T-helper 1 cell treated with Interleukin-12 subunit alpha and Interleukin-12 subunit beta and Interleukin-4 antibody, amounts not matched to agents 30 μg/mL and 1 μg/mL, for 36 hours (primary cell): ENCODE results near the gene PITPNC1.
A peak's percentile ranks its signal among the peaks of the same experiment; 100 is the strongest.
"Not testable (repeated sequence)": the region's sequence is repeated elsewhere in the genome, so short reads cannot be mapped to it uniquely, and the experiment has no call there.

Source experiments
- H3K27ac Mint-ChIP-seq: one replicate; pipeline ENCODE4 v1.8.0; 2021; ENCODE audit warnings: mild to moderate bottlenecking, mixed read lengths
- H3K27me3 Mint-ChIP-seq: one replicate; pipeline ENCODE4 v1.8.0; 2021; ENCODE audit warnings: low read depth, mixed read lengths
- H3K36me3 Mint-ChIP-seq: one replicate; pipeline ENCODE4 v1.8.0; 2021; ENCODE audit warnings: low read depth, mixed read lengths
- H3K4me1 Mint-ChIP-seq: one replicate; pipeline ENCODE4 v1.8.0; 2021; ENCODE audit warnings: low read depth, mixed read lengths
- H3K4me3 Mint-ChIP-seq: one replicate; pipeline ENCODE4 v1.8.0; 2021; ENCODE audit warnings: mild to moderate bottlenecking, moderate library complexity, mixed read lengths
- H3K9me3 Mint-ChIP-seq: one replicate; pipeline ENCODE4 v1.8.0; 2021; ENCODE audit warnings: mixed read lengths

Gene PITPNC1

DNA sequence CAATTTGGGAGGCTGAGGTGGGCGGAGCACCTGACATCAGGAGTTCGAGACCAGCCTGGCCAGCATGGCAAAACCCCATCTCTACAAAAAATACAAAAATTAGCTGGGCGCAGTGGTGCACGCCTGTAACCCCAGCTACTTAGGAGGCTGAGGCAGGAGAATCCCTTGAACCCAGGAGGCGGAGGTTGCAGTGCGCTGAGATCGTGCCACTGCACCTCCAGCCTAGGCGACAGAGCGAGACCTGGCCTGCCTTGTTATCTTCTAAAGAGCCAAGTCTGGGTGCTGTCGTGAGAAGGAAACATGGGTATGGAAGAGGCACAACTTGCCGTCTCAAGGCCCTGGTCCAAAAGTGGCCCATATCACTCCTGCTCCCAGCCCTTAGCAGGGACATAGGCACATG lies 103.9 kb downstream of the PITPNC1 start:
- H3K36me3 Mint-ChIP-seq, H3K27me3 Mint-ChIP-seq, H3K4me3 Mint-ChIP-seq, H3K9me3 Mint-ChIP-seq, H3K27ac Mint-ChIP-seq: not testable (repeated sequence)
- peaks cover 24% of the 10 kb centered on the region for H3K4me1 Mint-ChIP-seq

DNA sequence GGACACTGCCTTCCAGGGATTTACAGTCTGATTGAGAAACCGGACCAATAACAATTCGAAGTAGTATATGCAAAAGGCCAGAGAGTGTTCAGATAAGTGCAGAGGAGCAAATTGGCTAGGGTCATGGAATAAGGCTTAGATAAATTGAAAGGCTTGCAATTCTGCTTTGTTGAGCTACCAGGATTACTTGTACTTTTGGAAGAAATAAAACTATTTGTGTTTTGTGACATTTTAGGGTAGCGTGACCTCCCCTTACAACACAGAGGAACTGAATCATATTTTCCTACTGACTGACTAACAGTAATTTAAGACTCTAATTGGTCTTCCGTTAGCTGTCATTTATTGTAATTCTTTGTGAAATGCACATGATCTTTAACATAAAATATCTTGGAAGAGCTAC lies 104.7 kb downstream of the PITPNC1 start:
- peaks cover 28% of the 10 kb centered on the region for H3K4me1 Mint-ChIP-seq
- peak overlapping the region; percentile 6 for H3K27ac Mint-ChIP-seq
- H3K9me3 Mint-ChIP-seq: no peaks in the 10 kb centered on the region
- H3K27me3 Mint-ChIP-seq: no peaks in the 10 kb centered on the region
- H3K36me3 Mint-ChIP-seq: no peaks in the 10 kb centered on the region
- H3K4me3 Mint-ChIP-seq: no peak overlapping the region

DNA sequence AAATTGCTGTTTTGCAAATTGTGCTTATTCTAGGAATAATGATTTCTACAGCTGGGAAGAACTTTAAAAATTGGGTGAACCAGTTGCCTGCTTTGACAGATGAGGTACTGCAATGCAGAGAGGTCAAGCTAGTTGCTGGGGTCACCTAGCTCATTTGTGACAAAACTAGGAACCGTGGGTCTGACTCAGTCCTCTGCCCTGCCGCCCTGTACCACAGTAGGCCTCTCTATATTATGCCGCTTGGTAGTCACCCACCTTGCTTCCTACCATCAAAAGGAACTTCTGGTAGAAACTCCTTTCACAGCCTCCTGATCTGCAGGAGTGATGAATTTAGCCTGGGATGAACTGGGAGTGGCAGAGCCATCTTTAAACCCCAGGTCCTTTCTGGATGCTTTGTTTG lies 105.7 kb downstream of the PITPNC1 start:
- H3K27me3 Mint-ChIP-seq: no peaks in the 10 kb centered on the region
- peaks cover 28% of the 10 kb centered on the region for H3K4me1 Mint-ChIP-seq
- H3K36me3 Mint-ChIP-seq: no peaks in the 10 kb centered on the region
- no peak overlapping the region for H3K27ac Mint-ChIP-seq
- no peak overlapping the region for H3K4me3 Mint-ChIP-seq
- no peaks in the 10 kb centered on the region for H3K9me3 Mint-ChIP-seq

DNA sequence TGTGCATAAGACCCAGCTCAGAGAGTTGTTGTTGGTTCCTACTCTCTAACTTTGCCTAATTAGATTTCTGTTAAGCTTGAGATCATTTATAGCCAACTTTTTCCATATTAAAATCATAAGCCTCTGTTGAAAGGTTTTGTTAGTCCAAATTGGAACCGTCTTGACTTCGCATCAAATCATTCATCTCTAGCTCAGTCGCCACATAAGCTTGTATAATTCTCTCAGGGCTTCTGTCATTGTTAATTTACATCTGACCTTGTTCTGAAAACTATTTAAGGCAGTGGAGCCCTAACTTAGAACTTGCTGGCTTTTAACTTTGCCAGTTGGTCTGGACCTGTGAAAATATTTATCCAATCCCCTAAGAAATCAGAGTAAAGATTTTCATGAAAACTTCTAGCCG lies 107.2 kb downstream of the PITPNC1 start:
- H3K9me3 Mint-ChIP-seq: peaks cover 1% of the 10 kb centered on the region
- H3K36me3 Mint-ChIP-seq: peaks cover under 1% of the 10 kb centered on the region
- no peaks in the 10 kb centered on the region for H3K27me3 Mint-ChIP-seq
- peaks cover 17% of the 10 kb centered on the region for H3K4me1 Mint-ChIP-seq
- no peak overlapping the region for H3K4me3 Mint-ChIP-seq
- no peak overlapping the region for H3K27ac Mint-ChIP-seq

DNA sequence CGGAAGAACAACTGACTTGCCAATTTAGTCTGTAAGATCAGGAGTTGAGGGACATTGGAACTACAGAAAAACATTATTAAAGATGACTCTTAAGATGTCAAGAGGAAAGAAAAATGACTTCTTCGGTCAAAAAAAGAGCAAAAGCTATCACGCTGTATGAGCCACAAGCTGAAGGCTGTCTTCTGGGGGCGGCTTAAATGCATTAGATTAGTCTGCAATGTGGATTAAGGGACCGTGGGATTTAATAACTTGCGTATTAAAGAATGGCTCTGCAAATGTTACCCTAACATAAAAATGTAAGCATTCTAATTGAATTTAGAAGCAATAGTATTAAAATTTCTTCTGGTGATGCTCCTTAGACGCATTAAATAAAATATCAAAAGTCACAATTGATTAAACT lies 108.6 kb downstream of the PITPNC1 start:
- peaks cover 17% of the 10 kb centered on the region for H3K4me1 Mint-ChIP-seq
- H3K27me3 Mint-ChIP-seq: no peaks in the 10 kb centered on the region
- no peak overlapping the region for H3K27ac Mint-ChIP-seq

DNA sequence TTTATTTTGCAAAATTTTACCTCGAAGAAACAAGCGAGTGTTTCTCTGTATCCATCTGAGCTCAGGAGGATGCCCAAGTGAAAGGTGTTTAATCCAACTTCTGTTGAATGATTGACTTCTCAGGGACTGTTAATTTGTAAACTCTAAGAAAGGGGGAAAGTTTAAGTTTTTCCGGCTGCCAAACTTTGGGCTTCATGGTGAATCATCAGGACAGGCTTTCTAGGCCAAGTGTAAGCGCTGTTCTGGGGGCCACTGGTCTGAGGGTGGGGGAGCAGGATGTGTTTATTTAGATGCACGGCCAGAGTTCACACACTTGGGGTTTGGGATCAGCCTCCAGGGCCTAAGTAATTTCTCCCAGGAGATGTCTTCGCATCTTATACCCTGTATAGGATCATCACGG lies 110.4 kb downstream of the PITPNC1 start:
- Mint-ChIP-seq H3K27ac (no peak overlapping the region), H3K4me3 (no peak overlapping the region), H3K36me3 (peaks cover 4% of the 10 kb centered on the region), H3K4me1 (peaks cover 13% of the 10 kb centered on the region), H3K9me3 (peaks cover 3% of the 10 kb centered on the region), H3K27me3 (no peaks in the 10 kb centered on the region)

More for the DNA sequence above, 108.6 kb downstream of the PITPNC1 start:
- Mint-ChIP-seq H3K4me3 (no peak overlapping the region), H3K9me3 (peaks cover 3% of the 10 kb centered on the region), H3K36me3 (peaks cover 4% of the 10 kb centered on the region)

DNA sequence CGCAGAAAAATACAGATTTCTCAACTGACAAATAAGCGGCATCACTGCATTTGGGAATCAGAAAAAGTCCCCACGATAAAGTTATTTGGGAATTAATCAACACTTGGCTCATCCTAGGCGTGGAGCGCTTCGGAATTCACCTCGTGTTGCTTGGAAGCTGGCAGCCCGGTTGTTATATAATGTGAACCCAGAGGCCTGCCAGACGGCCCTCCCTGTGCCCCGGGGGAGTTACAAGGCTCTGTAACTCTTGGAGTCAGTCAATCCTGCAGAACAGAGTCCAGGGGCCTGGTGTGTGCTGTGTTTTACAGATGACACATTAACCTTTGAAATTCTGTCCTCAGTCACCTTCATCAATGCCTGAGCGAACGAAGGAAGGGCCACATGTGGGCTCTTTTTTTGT lies 111.1 kb downstream of the PITPNC1 start:
- H3K27ac Mint-ChIP-seq: no peak overlapping the region
- peaks cover 14% of the 10 kb centered on the region for H3K4me1 Mint-ChIP-seq
- peaks cover 4% of the 10 kb centered on the region for H3K36me3 Mint-ChIP-seq
- peaks cover 3% of the 10 kb centered on the region for H3K9me3 Mint-ChIP-seq
- H3K4me3 Mint-ChIP-seq: no peak overlapping the region
- H3K27me3 Mint-ChIP-seq: no peaks in the 10 kb centered on the region

DNA sequence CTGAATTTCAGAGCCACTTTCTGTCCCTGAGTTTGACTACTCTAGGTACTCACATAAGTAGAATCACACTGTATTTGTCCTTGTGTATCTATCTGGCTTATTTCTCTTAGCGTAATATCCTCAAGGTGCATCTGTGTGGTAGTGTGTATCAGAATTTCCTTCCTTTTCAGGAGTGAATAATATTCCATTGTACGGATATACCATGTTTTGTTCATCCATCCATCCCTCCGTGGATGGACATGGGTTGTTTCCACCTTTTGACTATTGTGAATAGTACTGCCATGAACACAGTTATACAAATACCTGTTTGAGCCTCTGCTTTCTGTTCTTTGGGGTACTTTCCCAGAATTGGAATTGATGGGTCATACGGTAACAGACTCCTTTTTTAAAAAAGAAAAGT lies 111.7 kb downstream of the PITPNC1 start:
- Mint-ChIP-seq H3K27ac (no peak overlapping the region), H3K27me3 (no peaks in the 10 kb centered on the region), H3K4me1 (peaks cover 16% of the 10 kb centered on the region), H3K36me3 (peaks cover 4% of the 10 kb centered on the region), H3K9me3 (peaks cover 3% of the 10 kb centered on the region), H3K4me3 (no peak overlapping the region)

DNA sequence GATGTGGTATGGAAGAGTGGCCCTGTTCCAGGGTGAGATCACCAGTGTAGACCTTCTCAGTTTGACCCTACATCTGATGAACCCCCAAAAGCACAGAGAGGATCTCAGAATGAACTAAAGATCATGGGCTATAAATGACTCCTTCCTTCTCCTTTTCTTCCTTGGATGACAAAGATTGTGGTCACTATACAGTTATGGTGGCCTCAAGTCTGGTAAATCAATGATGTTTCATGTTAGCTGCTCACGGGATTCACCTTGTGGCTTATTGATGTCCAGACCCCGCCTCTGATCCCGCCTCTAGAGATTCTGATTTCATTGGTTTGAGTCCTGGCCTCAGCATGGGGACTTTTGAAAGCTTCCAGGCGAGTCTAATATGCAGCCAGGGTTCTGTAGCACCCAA lies 112.2 kb downstream of the PITPNC1 start:
- no peaks in the 10 kb centered on the region for H3K27me3 Mint-ChIP-seq
- peaks cover 4% of the 10 kb centered on the region for H3K36me3 Mint-ChIP-seq
- no peak overlapping the region for H3K27ac Mint-ChIP-seq
- H3K9me3 Mint-ChIP-seq: peaks cover 3% of the 10 kb centered on the region
- no peak overlapping the region for H3K4me3 Mint-ChIP-seq
- peaks cover 16% of the 10 kb centered on the region for H3K4me1 Mint-ChIP-seq

DNA sequence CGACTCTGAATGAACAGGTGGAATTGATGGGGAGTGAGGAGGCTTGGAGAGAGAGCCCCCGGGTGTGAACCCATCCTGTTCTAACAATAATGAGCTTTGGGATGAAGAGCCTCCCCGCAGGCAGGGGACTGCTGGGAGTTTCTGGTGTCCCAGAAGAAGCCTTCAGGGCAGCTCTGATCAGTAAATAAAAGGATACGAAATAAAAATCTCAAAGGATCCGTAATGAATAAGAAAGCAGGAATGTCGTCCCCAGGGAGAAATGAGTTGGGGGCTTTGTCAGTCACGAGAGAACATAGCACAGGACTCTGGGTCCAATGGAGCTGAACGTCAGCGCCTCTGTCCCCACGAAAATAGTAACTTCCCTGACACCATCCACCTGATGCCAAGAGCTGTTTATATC lies 113.4 kb downstream of the PITPNC1 start:
- no peak overlapping the region for H3K27ac Mint-ChIP-seq

DNA sequence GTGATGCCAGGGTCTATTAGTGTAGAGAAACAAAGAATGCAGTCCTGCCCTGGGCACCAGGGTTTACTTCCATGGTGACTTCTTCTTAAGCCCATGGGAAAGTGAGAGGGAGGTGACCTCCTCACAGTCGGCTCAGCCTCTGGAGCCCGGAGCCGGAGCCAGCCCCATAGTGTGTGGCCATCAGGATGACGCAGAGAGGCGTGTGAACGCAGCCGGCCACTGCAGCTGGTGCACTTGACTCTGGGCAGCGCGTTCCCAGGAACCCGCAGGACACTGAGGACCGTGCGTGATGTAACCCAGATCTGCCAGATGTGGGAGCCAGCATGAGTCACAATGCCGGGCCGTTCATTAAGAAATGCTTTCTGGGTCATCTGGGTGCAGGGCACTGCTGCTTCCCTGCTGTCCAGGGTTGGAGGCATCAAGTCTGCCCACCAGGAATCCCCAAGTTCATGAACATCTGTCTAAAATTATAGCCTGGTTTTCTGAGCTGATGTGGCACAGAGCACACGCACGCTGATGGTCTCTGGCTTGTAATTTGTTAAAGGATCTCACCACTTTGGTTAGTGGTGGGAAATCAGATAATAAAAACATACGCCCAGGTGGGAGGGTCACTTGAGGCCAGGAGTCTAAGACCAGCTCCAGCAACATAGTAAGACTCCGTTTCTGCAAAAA lies 114.1 kb downstream of the PITPNC1 start:
- H3K9me3 Mint-ChIP-seq: peaks cover 3% of the 10 kb centered on the region
- H3K4me1 Mint-ChIP-seq: peaks cover 15% of the 10 kb centered on the region
- H3K27me3 Mint-ChIP-seq: no peaks in the 10 kb centered on the region
- H3K36me3 Mint-ChIP-seq: peaks cover 6% of the 10 kb centered on the region
- no peak overlapping the region for H3K4me3 Mint-ChIP-seq
- H3K27ac Mint-ChIP-seq: no peak overlapping the region

More for the DNA sequence above, 113.4 kb downstream of the PITPNC1 start:
- Mint-ChIP-seq H3K36me3 (peaks cover 5% of the 10 kb centered on the region), H3K9me3 (peaks cover 3% of the 10 kb centered on the region), H3K4me3 (no peak overlapping the region), H3K27me3 (no peaks in the 10 kb centered on the region), H3K4me1 (peaks cover 16% of the 10 kb centered on the region)

DNA sequence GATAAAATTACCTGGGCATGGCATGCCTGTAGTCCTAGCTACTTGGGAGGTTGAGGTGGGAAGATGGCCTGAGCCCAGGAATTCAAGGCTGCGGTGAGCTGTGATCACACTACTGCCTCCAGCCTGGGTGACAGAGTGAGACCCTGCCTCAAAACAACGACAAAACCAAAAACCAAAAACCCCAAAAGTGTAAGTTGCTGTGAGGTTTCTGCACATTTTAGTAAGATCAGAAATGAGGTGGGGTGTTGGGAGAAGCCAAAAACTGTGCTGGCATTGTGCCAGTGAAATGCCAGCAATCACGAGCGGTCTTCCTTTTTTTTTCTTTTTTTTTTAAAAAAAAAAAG lies 114.6 kb downstream of the PITPNC1 start:
- H3K4me1 Mint-ChIP-seq: peaks cover 10% of the 10 kb centered on the region
- no peak overlapping the region for H3K4me3 Mint-ChIP-seq
- peaks cover 6% of the 10 kb centered on the region for H3K36me3 Mint-ChIP-seq
- H3K27me3 Mint-ChIP-seq: no peaks in the 10 kb centered on the region
- peaks cover 3% of the 10 kb centered on the region for H3K9me3 Mint-ChIP-seq
- no peak overlapping the region for H3K27ac Mint-ChIP-seq

DNA sequence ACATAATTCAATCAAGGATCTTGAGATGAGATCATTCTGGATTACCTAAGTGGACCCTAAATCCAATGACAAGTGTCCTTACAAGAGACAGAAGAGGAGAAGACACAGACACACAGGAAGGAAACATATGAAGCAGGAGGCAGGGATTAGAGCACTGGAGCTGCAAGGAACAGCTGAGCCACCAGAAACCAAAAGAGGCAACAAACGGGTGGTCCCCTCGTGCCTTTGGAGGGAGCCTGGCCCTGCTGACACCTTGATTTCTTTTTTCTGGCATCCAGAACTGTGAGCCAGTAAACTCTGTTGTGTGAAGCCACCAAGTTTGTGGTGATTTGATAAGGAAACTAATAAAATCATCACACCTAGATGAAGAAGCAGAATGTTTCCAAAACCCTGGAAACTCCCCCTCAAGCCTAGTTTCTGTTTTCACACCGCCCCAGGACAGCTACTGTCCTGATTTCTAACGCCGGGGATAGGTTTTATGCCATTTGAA lies 115.2 kb downstream of the PITPNC1 start:
- Mint-ChIP-seq H3K27me3 (no peaks in the 10 kb centered on the region), H3K9me3 (peaks cover 3% of the 10 kb centered on the region), H3K27ac (no peak overlapping the region), H3K4me1 (peaks cover 9% of the 10 kb centered on the region), H3K36me3 (peaks cover 6% of the 10 kb centered on the region), H3K4me3 (no peak overlapping the region)

DNA sequence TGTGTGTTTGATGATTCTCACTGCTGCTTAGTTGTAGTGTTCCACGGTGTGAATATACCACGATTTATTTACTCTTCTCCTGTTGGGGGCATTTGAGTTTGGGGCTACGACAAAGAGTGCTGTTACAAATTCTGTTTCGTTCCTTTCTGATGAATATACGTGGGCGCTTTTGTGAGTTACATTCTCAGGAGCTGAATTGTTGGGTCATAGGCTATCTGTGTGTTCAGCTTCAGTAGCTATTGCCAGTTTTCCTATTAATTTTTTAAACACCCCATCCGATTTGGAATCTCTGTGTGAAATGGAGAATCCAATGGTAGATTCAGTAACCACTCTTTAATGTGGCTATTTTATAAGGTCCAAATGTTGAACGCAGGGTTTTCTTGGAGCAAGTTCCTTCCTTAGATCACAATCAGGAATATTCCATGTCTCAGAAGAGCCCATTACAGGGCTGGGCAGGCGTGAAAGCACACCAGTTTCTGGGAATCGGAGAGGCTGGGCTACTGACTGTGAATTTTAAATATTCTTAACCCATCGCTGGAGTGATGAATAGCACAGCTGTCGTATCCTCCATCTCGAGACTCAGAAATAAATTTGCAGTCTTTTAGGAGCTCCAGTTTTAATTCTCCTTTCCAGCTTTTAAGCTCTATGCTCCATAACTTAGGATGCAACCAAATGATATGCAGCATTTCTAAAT lies 115.9 kb downstream of the PITPNC1 start:
- Mint-ChIP-seq H3K4me3 (no peak overlapping the region), H3K4me1 (peaks cover 6% of the 10 kb centered on the region), H3K27ac (no peak overlapping the region), H3K27me3 (no peaks in the 10 kb centered on the region), H3K9me3 (peaks cover 3% of the 10 kb centered on the region), H3K36me3 (peaks cover 6% of the 10 kb centered on the region)

DNA sequence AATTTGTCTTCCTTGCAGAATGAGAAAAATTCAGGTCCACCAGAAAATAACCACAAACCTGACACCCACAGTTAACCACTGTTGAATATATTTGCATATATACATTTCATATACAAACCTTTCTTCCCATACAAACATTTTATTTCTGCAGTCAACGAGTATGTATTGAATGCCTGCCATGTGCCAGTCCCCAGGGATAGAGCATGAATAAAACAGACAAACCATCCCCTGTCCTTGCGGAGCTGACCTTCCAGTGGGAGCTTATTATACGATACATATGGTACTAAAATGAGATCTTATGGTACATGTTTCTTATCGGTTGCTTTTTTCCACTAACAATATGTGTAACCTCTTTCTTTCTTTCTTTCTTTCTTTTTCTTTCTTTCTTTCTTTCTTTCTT lies 116.7 kb downstream of the PITPNC1 start:
- Mint-ChIP-seq H3K36me3 (peaks cover 6% of the 10 kb centered on the region), H3K4me1 (peaks cover 6% of the 10 kb centered on the region), H3K27ac (no peak overlapping the region)

More for the DNA sequence above, 116.7 kb downstream of the PITPNC1 start:
- Mint-ChIP-seq H3K9me3 (peaks cover 3% of the 10 kb centered on the region), H3K27me3 (no peaks in the 10 kb centered on the region), H3K4me3 (no peak overlapping the region)
